ENCODE measurements around the gene MTHFSD. TPM values are rescaled to one million over a fixed set of nuclear protein-coding genes. Genes with fewer than 3 reads are reported as not detected.

Gene MTHFSD
- total RNA-seq, 1 experiment from 2014 or later: 15.7 TPM

DNA sequence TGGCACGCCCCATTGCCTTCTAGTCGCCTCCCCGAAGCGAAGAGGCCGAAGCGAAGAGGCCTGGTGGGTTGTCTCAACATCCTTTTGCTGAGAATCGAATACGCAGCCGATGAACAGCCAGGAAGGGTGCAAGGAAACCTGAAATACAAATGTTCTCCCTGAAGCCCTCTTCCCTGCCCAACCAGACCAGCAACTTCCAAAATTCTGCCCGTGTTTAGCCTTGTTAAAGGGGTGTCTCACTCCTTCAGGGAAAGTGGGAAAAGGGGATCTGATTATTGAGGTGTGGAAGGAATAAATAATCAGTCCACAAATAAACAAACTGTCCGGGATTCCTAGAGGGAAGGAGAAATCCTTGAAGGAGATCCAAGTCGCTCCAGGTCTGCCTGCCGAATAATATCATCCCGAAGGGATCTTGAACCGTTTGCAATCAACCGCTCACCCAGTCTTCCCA, 10.2 kb upstream of the MTHFSD start:
- CTCF ChIA-PET: interaction anchor here (0.7 to 2.3 kb wide), 9 partner anchors 64 to 733 kb away, joined by 3 to 37 read pairs (median 4); no protein-coding TSS in a partner anchor
- Mint-ChIP-seq H3K9me3 (no peaks in the 10 kb centered on the region), H3K27ac (no peak overlapping the region), H3K36me3 (no peaks in the 10 kb centered on the region), H3K4me3 (peak overlapping the region; percentile 60), H3K27me3 (ENCODE audit: low read depth) (peaks cover 81% of the 10 kb centered on the region), H3K4me1 (peaks cover 25% of the 10 kb centered on the region)
- no peak for DNase-seq (ENCODE audit: low spot score)
- POLR2A ChIA-PET: no interaction called here
- ATAC-seq: no peak
- TF ChIP-seq FOXJ3 (CRISPR knock-in tag; IDR thresholded peaks at IDR 0.05; ENCODE audit: borderline replicate concordance) (no peak), ZNF396 (CRISPR knock-in tag; IDR thresholded peaks at IDR 0.05; ENCODE audit: borderline replicate concordance) (no peak), NR3C1 (CRISPR knock-in tag; conservative IDR thresholded peaks at IDR 0.05; ENCODE audit: low read depth) (no peak), ATF1 (CRISPR knock-in tag; IDR thresholded peaks at IDR 0.05) (no peak), HMGA2 (CRISPR knock-in tag; IDR thresholded peaks at IDR 0.05) (no peak), RORB (CRISPR knock-in tag; IDR thresholded peaks at IDR 0.05) (no peak), TP53 (CRISPR knock-in tag; IDR thresholded peaks at IDR 0.05) (no peak), NR2C2 (CRISPR knock-in tag; IDR thresholded peaks at IDR 0.05) (no peak), GABPB1 (CRISPR knock-in tag; IDR thresholded peaks at IDR 0.05) (no peak), GTF2I (CRISPR knock-in tag; conservative IDR thresholded peaks at IDR 0.05) (no peak), ZNF121 (CRISPR knock-in tag; IDR thresholded peaks at IDR 0.05) (no peak), SMAD3 (CRISPR knock-in tag; IDR thresholded peaks at IDR 0.05; ENCODE audit: borderline replicate concordance) (no peak), TEAD1 (CRISPR knock-in tag; IDR thresholded peaks at IDR 0.05) (no peak)
- TF ChIP-seq, protein P1, sequence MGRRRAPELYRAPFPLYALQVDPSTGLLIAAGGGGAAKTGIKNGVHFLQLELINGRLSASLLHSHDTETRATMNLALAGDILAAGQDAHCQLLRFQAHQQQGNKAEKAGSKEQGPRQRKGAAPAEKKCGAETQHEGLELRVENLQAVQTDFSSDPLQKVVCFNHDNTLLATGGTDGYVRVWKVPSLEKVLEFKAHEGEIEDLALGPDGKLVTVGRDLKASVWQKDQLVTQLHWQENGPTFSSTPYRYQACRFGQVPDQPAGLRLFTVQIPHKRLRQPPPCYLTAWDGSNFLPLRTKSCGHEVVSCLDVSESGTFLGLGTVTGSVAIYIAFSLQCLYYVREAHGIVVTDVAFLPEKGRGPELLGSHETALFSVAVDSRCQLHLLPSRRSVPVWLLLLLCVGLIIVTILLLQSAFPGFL (CRISPR knock-in tag; IDR thresholded peaks at IDR 0.05; ENCODE audit: borderline replicate concordance): no peak
- TF ChIP-seq, protein P2, sequence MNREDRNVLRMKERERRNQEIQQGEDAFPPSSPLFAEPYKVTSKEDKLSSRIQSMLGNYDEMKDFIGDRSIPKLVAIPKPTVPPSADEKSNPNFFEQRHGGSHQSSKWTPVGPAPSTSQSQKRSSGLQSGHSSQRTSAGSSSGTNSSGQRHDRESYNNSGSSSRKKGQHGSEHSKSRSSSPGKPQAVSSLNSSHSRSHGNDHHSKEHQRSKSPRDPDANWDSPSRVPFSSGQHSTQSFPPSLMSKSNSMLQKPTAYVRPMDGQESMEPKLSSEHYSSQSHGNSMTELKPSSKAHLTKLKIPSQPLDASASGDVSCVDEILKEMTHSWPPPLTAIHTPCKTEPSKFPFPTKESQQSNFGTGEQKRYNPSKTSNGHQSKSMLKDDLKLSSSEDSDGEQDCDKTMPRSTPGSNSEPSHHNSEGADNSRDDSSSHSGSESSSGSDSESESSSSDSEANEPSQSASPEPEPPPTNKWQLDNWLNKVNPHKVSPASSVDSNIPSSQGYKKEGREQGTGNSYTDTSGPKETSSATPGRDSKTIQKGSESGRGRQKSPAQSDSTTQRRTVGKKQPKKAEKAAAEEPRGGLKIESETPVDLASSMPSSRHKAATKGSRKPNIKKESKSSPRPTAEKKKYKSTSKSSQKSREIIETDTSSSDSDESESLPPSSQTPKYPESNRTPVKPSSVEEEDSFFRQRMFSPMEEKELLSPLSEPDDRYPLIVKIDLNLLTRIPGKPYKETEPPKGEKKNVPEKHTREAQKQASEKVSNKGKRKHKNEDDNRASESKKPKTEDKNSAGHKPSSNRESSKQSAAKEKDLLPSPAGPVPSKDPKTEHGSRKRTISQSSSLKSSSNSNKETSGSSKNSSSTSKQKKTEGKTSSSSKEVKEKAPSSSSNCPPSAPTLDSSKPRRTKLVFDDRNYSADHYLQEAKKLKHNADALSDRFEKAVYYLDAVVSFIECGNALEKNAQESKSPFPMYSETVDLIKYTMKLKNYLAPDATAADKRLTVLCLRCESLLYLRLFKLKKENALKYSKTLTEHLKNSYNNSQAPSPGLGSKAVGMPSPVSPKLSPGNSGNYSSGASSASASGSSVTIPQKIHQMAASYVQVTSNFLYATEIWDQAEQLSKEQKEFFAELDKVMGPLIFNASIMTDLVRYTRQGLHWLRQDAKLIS (CRISPR knock-in tag; IDR thresholded peaks at IDR 0.05; ENCODE audit: borderline replicate concordance): no peak
- TF ChIP-seq, protein P3, sequence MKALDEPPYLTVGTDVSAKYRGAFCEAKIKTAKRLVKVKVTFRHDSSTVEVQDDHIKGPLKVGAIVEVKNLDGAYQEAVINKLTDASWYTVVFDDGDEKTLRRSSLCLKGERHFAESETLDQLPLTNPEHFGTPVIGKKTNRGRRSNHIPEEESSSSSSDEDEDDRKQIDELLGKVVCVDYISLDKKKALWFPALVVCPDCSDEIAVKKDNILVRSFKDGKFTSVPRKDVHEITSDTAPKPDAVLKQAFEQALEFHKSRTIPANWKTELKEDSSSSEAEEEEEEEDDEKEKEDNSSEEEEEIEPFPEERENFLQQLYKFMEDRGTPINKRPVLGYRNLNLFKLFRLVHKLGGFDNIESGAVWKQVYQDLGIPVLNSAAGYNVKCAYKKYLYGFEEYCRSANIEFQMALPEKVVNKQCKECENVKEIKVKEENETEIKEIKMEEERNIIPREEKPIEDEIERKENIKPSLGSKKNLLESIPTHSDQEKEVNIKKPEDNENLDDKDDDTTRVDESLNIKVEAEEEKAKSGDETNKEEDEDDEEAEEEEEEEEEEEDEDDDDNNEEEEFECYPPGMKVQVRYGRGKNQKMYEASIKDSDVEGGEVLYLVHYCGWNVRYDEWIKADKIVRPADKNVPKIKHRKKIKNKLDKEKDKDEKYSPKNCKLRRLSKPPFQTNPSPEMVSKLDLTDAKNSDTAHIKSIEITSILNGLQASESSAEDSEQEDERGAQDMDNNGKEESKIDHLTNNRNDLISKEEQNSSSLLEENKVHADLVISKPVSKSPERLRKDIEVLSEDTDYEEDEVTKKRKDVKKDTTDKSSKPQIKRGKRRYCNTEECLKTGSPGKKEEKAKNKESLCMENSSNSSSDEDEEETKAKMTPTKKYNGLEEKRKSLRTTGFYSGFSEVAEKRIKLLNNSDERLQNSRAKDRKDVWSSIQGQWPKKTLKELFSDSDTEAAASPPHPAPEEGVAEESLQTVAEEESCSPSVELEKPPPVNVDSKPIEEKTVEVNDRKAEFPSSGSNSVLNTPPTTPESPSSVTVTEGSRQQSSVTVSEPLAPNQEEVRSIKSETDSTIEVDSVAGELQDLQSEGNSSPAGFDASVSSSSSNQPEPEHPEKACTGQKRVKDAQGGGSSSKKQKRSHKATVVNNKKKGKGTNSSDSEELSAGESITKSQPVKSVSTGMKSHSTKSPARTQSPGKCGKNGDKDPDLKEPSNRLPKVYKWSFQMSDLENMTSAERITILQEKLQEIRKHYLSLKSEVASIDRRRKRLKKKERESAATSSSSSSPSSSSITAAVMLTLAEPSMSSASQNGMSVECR (CRISPR knock-in tag; IDR thresholded peaks at IDR 0.05; ENCODE audit: borderline replicate concordance): no peak

Measured in WTC11 (cell line).